Measurements from ENCODE around the gene EFNA1. TPM values are rescaled to one million over a fixed set of nuclear protein-coding genes. Genes with fewer than 3 reads are reported as not detected.
A peak's percentile ranks its signal among the peaks of the same experiment; 100 is the strongest.

Gene EFNA1
- total and polyA plus RNA-seq, 2 of the 13 experiments (the other 11 are each of a cell fraction or from before 2014, with no cell fraction given): 81.8 to 874 TPM

GRCh38 chr1:155128755-155129473, 1.2 kb downstream of the EFNA1 start (continued):
- TF ChIP-seq ATAD3A (CRISPR knock-in tag; IDR thresholded peaks at IDR 0.05): no peak
- TF ChIP-seq RFXAP (CRISPR knock-in tag; IDR thresholded peaks at IDR 0.05; ENCODE audit: borderline replicate concordance): no peak
- TF ChIP-seq PLRG1 (conservative IDR thresholded peaks at IDR 0.05): no peak
- TF ChIP-seq ATF3 (CRISPR knock-in tag; IDR thresholded peaks at IDR 0.05): no peak
- TF ChIP-seq SMAD9 (CRISPR knock-in tag; IDR thresholded peaks at IDR 0.05): no peak
- TF ChIP-seq KLF16 (CRISPR knock-in tag; IDR thresholded peaks at IDR 0.05): peak in 1 of 2 experiments; percentile 26; a peak in 1 of 4 replicates
- peak; percentile 46; the same call in 1 of the 2 replicates for TF ChIP-seq JUN (CRISPR knock-in tag; IDR thresholded peaks at IDR 0.05)
- no peak for TF ChIP-seq MXD1 (CRISPR knock-in tag; IDR thresholded peaks at IDR 0.05)
- TF ChIP-seq SOX13 (IDR thresholded peaks at IDR 0.05): no peak
- peak in 1 of 2 experiments; percentile 74; a peak in 2 of 4 replicates for TF ChIP-seq SOX13 (CRISPR knock-in tag; conservative IDR thresholded peaks at IDR 0.05 in 1 of 2, IDR thresholded peaks at IDR 0.05 in 1 of 2)
- no peak for TF ChIP-seq ZBTB39 (CRISPR knock-in tag; IDR thresholded peaks at IDR 0.05)
- no peak for TF ChIP-seq PRDM4 (CRISPR knock-in tag; IDR thresholded peaks at IDR 0.05; ENCODE audit: borderline replicate concordance)
- TF ChIP-seq PAXIP1 (CRISPR knock-in tag; conservative IDR thresholded peaks at IDR 0.05): peak; percentile 91
- TF ChIP-seq TEAD3 (CRISPR knock-in tag; optimal IDR thresholded peaks at IDR 0.05; ENCODE audit: borderline replicate concordance): peak; percentile 58
- TF ChIP-seq NR2F1 (CRISPR knock-in tag; IDR thresholded peaks at IDR 0.05): peak in 1 of 2 experiments; percentile 68; a peak in 1 of 4 replicates
- TF ChIP-seq ZBTB4 (CRISPR knock-in tag; IDR thresholded peaks at IDR 0.05; ENCODE audit: borderline replicate concordance): no peak

All from HepG2 (cell line).